GM18909 (cell line): Measurements from ENCODE around the gene PAFAH1B2.

Source experiments
- ATAC-seq: cut with Tn5 transposase; IDR thresholded peaks from one replicate; pipeline ENCODE4 v1.9.1; 2021; ENCODE audit warnings: mild to moderate bottlenecking; ENCODE audit not compliant: unreplicated experiment, poor library complexity

Gene PAFAH1B2

DNA sequence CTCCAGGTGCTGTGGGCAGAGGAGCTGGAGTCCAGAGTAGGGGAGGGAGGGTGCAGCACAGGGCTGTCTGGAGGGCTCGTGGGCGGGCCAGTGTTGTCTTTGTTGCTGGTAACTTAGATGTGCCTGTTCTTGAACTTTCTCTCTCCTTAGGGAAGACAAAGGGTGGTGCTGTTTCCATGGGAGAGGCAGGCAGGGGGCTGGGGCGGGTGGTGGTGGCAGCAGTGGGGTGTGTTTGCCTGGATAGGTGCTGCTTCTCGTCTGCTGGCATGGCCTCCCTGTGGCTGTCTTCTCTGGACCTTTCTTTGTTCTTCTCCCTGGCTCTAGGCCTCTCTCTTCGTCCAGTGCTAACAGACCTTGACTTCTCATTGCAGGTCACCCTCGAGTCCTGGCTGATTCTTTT is 42.9 kb downstream of the PAFAH1B2 start:
- no peak for ATAC-seq

DNA sequence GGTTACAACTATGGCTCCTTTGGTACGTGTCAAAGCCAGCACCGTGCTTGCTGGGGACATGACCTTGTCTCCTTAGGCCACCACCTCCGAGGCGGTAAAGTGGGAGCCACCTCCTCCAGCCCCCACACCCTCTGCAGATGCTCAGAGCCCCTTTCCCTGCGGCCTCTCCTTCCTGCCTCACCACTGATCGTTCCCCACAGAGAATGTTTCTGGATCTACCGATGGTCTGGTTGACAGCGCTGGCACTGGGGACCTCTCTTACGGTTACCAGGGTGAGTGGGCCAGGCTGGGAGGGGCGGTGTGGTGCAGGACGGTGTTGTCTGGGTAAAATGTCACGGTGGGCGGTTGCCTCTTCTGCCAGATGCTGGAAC is 43.3 kb downstream of the PAFAH1B2 start:
- ATAC-seq, result no peak

- no peak for ATAC-seq
Observed at GRCh38 chr11:117187799-117188481, 43.9 kb downstream of the PAFAH1B2 start.

- no peak for ATAC-seq
Observed at GRCh38 chr11:117188620-117189081, 44.6 kb downstream of the PAFAH1B2 start.

- ATAC-seq, result no peak
Observed at GRCh38 chr11:117189191-117189940, 45.3 kb downstream of the PAFAH1B2 start.

DNA sequence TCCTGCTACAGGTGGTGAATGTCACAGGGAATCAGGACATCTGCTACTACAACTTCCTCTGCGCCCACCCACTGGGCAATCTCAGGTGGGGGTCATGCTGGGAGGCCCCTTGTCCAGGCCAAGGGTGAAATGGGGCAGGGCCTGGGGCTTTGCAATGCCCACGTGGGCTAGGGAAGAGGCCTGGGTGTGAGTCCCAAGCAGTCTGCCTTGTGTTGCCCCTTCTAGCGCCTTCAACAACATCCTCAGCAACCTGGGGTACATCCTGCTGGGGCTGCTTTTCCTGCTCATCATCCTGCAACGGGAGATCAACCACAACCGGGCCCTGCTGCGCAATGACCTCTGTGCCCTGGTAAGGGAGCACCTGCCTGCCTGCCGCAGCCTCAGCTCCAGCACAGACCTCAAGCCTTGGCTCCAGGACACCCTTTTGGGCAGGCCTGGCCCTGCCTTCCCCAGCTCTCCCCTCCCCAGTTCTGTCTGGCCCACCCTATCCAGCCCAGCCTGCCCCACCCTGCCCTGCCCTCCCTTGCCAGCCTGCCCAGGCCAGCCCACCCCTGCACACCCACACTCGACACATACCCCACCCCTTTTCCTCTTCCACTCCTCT is 46.0 kb downstream of the PAFAH1B2 start:
- no peak for ATAC-seq

DNA sequence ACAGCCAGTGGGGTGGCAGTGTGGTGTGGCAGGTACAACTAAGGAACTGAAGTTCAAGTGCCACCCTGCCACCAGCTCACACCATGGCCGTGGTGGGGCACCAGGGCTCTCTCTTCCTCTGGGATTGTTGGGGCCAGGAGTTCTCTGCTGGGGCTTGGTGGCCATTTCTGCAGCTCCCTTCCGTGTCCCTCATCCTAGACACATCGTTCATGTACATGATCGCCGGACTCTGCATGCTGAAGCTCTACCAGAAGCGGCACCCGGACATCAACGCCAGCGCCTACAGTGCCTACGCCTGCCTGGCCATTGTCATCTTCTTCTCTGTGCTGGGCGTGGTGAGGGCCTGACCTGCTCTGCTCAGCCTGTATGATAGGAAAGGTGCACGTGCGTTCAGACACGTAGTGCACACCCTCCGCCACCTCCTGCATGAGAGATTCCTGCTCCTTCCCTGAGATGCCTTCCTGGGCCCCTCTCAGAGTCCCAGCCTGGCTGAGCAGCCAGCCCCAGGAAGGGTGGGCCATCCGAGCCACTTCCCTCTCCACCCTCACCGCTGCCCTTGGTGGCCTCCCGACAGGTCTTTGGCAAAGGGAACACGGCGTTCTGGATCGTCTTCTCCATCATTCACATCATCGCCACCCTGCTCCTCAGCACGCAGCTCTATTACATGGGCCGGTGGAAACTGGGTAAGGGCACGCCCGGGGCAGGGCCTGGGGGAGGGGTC is 47.8 kb downstream of the PAFAH1B2 start:
- ATAC-seq, result no peak

DNA sequence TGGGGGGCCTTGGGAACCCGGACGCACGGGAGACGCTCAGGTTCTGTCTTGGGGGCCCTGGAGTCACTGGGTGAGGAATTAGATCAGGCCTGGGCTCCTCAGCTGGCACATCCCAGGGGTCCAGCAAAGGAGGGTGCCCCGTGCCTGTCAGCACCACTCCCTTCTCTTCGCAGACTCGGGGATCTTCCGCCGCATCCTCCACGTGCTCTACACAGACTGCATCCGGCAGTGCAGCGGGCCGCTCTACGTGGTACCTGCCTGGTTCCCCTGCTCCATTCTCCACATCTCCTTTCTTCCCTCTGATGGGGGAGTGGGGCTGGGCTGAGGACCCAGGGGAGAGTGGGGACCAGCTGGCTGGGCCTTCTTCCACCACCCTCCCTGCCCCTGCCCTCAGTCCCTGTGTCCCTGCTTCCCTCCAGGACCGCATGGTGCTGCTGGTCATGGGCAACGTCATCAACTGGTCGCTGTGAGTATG is 48.4 kb downstream of the PAFAH1B2 start:
- ATAC-seq, result no peak

- ATAC-seq, result no peak
Observed at GRCh38 chr11:117193130-117194020, 49.3 kb downstream of the PAFAH1B2 start.

GRCh38 chr11:117194267-117194666 is 50.2 kb downstream of the PAFAH1B2 start:
- no peak for ATAC-seq

- ATAC-seq, result no peak
Observed at GRCh38 chr11:117195258-117195657, 51.2 kb downstream of the PAFAH1B2 start.

- ATAC-seq, result no peak
Observed at GRCh38 chr11:117195761-117196160, 51.7 kb downstream of the PAFAH1B2 start.

- no peak for ATAC-seq
Observed at GRCh38 chr11:117197006-117197405, 52.9 kb downstream of the PAFAH1B2 start.

DNA sequence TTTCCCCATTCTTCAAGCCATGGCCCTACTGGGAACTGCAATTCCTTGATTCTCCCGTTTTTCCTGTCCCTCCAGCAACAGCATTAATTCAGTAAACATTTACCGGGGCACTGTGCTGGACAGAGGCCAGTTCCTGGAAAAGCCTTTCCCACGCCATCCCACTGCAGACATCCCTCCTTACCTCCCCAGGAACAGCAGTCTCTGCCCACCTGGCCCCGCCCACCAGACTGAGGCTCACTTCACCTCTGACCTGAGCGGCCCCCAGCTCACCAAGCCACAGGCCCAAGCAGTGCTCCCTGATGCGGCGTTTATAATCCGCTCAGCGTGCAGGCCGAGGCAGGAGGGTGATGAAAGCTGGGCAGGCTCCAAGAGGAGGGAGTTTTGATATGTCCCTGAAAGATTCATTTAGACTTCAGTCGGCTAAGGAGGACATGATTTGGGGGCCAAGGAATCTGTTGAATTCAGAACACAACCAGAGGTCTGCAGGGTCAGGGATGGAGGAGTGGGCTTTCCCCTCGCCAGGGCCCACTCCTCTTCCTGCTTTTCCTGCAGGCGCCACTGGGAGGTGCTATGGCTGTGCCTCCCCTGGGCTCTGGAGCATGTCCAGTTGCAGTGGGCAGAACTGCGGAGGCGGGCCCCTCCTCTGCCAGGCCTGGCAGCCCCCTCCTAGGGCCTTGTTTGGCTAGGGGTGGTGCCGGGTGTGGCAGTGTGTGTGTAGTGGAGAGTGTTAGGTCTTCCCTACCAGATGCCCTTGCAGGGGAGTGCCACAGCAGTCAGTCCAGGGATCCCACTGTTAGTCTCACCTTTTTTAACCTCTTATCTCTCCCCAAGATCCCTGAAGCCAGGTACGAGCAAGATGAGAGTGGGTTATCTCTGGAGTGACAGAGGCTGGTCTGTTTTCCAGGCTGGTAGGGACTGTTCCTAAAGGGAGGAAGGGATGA is 53.7 kb downstream of the PAFAH1B2 start:
- ATAC-seq, result no peak

DNA sequence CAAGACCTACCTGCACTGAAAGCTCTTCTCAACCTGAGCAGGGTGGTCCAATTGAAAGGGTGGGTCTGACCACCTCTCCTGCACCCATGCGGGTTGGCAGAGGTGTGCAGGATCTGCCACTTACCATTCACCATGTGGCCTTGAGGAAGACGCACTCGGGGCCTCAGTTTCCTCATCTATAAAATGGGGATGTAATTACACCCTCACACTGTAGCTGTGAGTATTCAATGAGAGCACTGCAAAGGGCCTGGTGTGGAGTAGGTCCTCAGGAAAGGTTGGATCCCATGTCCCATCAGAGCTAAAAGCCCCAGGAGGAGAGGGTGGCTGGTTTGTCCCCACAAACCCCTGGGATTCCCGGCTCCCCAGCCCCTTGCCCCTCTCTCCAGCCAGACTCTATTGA is 54.5 kb downstream of the PAFAH1B2 start:
- ATAC-seq, result no peak

GRCh38 chr11:117199053-117199915 is 55.2 kb downstream of the PAFAH1B2 start, which contains the start of gene TAGLN:
TSS of gene TAGLN (plus strand) at chr11:117199370. CDS start at chr11:117203014, 3,644 bp downstream.
- ATAC-seq, result no peak

DNA sequence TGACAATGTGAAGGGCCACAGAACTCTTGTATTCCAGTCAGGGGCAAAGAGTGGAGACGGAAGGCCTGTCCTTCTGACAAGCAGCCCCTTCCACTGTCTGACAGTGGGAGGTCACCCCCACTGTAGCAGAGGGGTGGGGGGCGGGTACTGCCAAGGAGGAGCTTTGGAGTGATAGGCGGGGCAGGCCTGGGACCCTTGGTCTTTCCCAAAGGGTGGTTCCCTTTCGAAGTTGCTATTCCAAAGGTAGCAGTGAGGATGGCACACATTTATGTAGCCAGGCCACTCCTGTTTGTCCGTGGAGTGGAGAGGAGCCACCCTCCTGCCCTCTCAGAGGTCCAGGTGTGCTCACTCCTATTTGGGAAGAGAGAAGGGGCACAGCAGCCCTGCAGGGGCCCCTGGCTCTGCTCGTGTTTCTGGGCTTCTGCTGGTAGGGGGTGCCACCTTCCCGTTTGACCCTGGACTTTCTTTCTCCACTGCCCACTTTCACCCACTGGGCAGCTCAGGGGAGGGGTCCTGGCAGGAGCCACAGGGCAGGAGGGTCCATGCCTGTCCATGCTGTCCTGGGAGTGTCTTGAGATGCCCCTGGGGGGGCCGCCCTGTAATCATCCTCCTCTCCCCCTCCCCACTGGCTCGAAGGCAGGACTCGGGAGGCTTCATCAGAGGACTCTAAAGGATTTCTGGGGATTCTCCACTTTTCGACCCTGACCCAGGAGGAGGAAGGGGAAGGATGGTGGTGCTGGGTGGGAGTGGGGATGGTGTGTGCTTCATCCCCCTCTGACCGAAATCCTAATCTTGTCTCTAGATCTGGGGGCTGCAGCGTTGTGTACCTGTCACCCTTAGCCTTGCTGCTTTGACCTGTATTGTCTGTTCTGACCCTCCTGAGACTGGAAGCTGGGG is 56.1 kb downstream of the PAFAH1B2 start:
- ATAC-seq, result no peak
